Measurements from ENCODE around the gene IL2RA.
"Not testable (repeated sequence)": the region's sequence is repeated elsewhere in the genome, so short reads cannot be mapped to it uniquely, and the experiment has no call there.

The IL2RA gene

GRCh38 chr10:6062101-6062771 is at the start of gene IL2RA:
IL2RA (minus strand) TSS chr10:6062367; CDS start chr10:6062151, 216 bp downstream.
- no peak for DNase-seq (ENCODE audit: low spot score)

GRCh38 chr10:6110136-6110535 is 48.0 kb upstream of the IL2RA start:
- DNase-seq (ENCODE audit: low spot score), result no peak

- no peak for DNase-seq (ENCODE audit: low spot score)
Observed at GRCh38 chr10:6109444-6109775, 47.2 kb upstream of the IL2RA start.

- peak; percentile 58 for DNase-seq (ENCODE audit: low spot score)
Observed at GRCh38 chr10:6108631-6109443, 46.7 kb upstream of the IL2RA start.

GRCh38 chr10:6108072-6108471 is 45.9 kb upstream of the IL2RA start:
- DNase-seq (ENCODE audit: low spot score), result no peak

GRCh38 chr10:6107616-6108015 is 45.4 kb upstream of the IL2RA start:
- DNase-seq (ENCODE audit: low spot score), result not testable (repeated sequence)

- DNase-seq (ENCODE audit: low spot score), result no peak
Observed at GRCh38 chr10:6103591-6103990, 41.4 kb upstream of the IL2RA start.

GRCh38 chr10:6102128-6102527 is 40.0 kb upstream of the IL2RA start:
- DNase-seq (ENCODE audit: low spot score), result no peak

GRCh38 chr10:6101181-6101580 is 39.0 kb upstream of the IL2RA start:
- DNase-seq (ENCODE audit: low spot score), result no peak

- no peak for DNase-seq (ENCODE audit: low spot score)
Observed at GRCh38 chr10:6100370-6100769, 38.2 kb upstream of the IL2RA start.

GRCh38 chr10:6098156-6098555 is 36.0 kb upstream of the IL2RA start:
- no peak for DNase-seq (ENCODE audit: low spot score)

- no peak for DNase-seq (ENCODE audit: low spot score)
Observed at GRCh38 chr10:6097063-6097462, 34.9 kb upstream of the IL2RA start.

- no peak for DNase-seq (ENCODE audit: low spot score)
Observed at GRCh38 chr10:6095810-6096570, 33.8 kb upstream of the IL2RA start.

- no peak for DNase-seq (ENCODE audit: low spot score)
Observed at GRCh38 chr10:6092731-6093130, 30.6 kb upstream of the IL2RA start.

GRCh38 chr10:6091630-6092029 is 29.5 kb upstream of the IL2RA start:
- no peak for DNase-seq (ENCODE audit: low spot score)

- DNase-seq (ENCODE audit: low spot score), result no peak
Observed at GRCh38 chr10:6089334-6090219, 27.4 kb upstream of the IL2RA start.

GRCh38 chr10:6088721-6089333 is 26.7 kb upstream of the IL2RA start, which contains the start of gene RBM17:
RBM17 (plus strand) TSS chr10:6089034; CDS start chr10:6097066, 8,032 bp downstream.
- peak; percentile 94 for DNase-seq (ENCODE audit: low spot score)

- DNase-seq (ENCODE audit: low spot score), result peak; percentile 82
Observed at GRCh38 chr10:6086375-6087233, 24.4 kb upstream of the IL2RA start.

GRCh38 chr10:6083523-6084475 is 21.6 kb upstream of the IL2RA start:
- DNase-seq (ENCODE audit: low spot score), result no peak

All from cerebellar cortex (tissue), 1 donor.